H9 (cell line): ENCODE results near the gene TNFRSF11A. TPM values are rescaled to one million over a fixed set of nuclear protein-coding genes. Genes with fewer than 3 reads are reported as not detected.

Experiments
- DNase-seq: peaks from one replicate; pipeline ENCODE4 v3.0.0-alpha.2; 2017
- H2AFZ ChIP-seq: one replicate; pipeline ENCODE4 v1.6.1; 2013; ENCODE audit warnings: mild to moderate bottlenecking, low read length, control low read depth, moderate library complexity
- H2AK5ac ChIP-seq: 2 replicates; pipeline ENCODE4 v1.6.1; 2013; ENCODE audit warnings: low read length, control low read depth, mixed read lengths; ENCODE audit not compliant: insufficient read length
- H2BK120ac ChIP-seq: one replicate; pipeline ENCODE4 v1.6.1; 2013; ENCODE audit warnings: low read depth, mild to moderate bottlenecking, low read length, control low read depth, inconsistent platforms; ENCODE audit not compliant: poor library complexity, severe bottlenecking
- H2BK12ac ChIP-seq: 2 replicates; pipeline ENCODE4 v1.6.1; 2013; ENCODE audit warnings: low read length, control low read depth, mixed read lengths, low read depth; ENCODE audit not compliant: insufficient read length
- H2BK15ac ChIP-seq: 2 replicates; pipeline ENCODE4 v1.6.1; 2013; ENCODE audit warnings: low read depth, low read length, control low read depth
- H2BK20ac ChIP-seq: one replicate; pipeline ENCODE4 v1.6.1; 2013; ENCODE audit warnings: low read depth, mild to moderate bottlenecking, low read length, control low read depth, inconsistent platforms; ENCODE audit not compliant: poor library complexity, severe bottlenecking
- H2BK5ac ChIP-seq: 2 replicates; pipeline ENCODE4 v1.6.1; 2013; ENCODE audit warnings: low read length, control low read depth, mixed read lengths; ENCODE audit not compliant: insufficient read length
- H3K14ac ChIP-seq: 2 replicates; pipeline ENCODE4 v1.6.1; 2013; ENCODE audit warnings: low read length, control low read depth; ENCODE audit not compliant: insufficient read depth
- H3K18ac ChIP-seq: 2 replicates; pipeline ENCODE4 v1.6.1; 2013; ENCODE audit warnings: low read depth, mild to moderate bottlenecking, mixed read lengths, low read length, control low read depth; ENCODE audit not compliant: insufficient read length
- H3K23ac ChIP-seq: 2 replicates; pipeline ENCODE4 v1.6.1; 2013; ENCODE audit warnings: low read length, control low read depth, mixed read lengths, low read depth; ENCODE audit not compliant: insufficient read length
- H3K23me2 ChIP-seq: 2 replicates; pipeline ENCODE4 v1.6.1; 2013; ENCODE audit warnings: low read depth, mild to moderate bottlenecking, mixed read lengths, low read length, control low read depth; ENCODE audit not compliant: insufficient read length, poor library complexity, severe bottlenecking
- H3K27ac ChIP-seq: 2 replicates; pipeline ENCODE4 v1.5.1; 2013; ENCODE audit warnings: low read length, control low read depth, mixed read lengths, low read depth; ENCODE audit not compliant: insufficient read length
- H3K27me3 ChIP-seq: 2 replicates; pipeline ENCODE4 v1.6.1; 2013; ENCODE audit warnings: low read length, control low read depth, inconsistent platforms; ENCODE audit not compliant: insufficient read depth
- H3K4ac ChIP-seq: 2 replicates; pipeline ENCODE4 v1.6.1; 2013; ENCODE audit warnings: low read depth, mild to moderate bottlenecking, control low read depth, inconsistent platforms, low read length, moderate library complexity
- H3K4me1 ChIP-seq: 2 replicates; pipeline ENCODE4 v1.6.1; 2013; ENCODE audit warnings: low read length, control low read depth, inconsistent platforms; ENCODE audit not compliant: insufficient read depth
- H3K4me2 ChIP-seq: 2 replicates; pipeline ENCODE4 v1.6.1; 2013; ENCODE audit warnings: low read length, control low read depth, mixed read lengths; ENCODE audit not compliant: insufficient read length, insufficient read depth
- H3K56ac ChIP-seq: 2 replicates; pipeline ENCODE4 v1.6.1; 2013; ENCODE audit warnings: low read depth, mild to moderate bottlenecking, mixed read lengths, low read length, control low read depth; ENCODE audit not compliant: insufficient read length
- H3K79me1 ChIP-seq: 2 replicates; pipeline ENCODE4 v1.6.1; 2013; ENCODE audit warnings: low read depth, mild to moderate bottlenecking, moderate library complexity, low read length, control low read depth, inconsistent platforms; ENCODE audit not compliant: insufficient read depth, poor library complexity, severe bottlenecking
- H3K79me2 ChIP-seq: 2 replicates; pipeline ENCODE4 v1.6.1; 2013; ENCODE audit warnings: low read length, control low read depth, inconsistent platforms; ENCODE audit not compliant: insufficient read depth
- H3K9ac ChIP-seq: 2 replicates; pipeline ENCODE4 v1.6.1; 2013; ENCODE audit warnings: low read length, control low read depth, mixed read lengths; ENCODE audit not compliant: insufficient read length; ENCODE audit errors: extremely low read depth
- H3K9me3 ChIP-seq: one replicate; pipeline ENCODE4 v1.6.1; 2013; ENCODE audit warnings: low read depth, low read length, inconsistent platforms; ENCODE audit not compliant: control insufficient read depth
- H3T11ph ChIP-seq: one replicate; pipeline ENCODE4 v1.6.1; 2013; ENCODE audit warnings: mild to moderate bottlenecking, low read length, control low read depth, inconsistent platforms
- H4K20me1 ChIP-seq: one replicate; pipeline ENCODE4 v1.6.1; 2013; ENCODE audit not compliant: control insufficient read depth, insufficient read length, insufficient read depth
- H4K5ac ChIP-seq: 2 replicates; pipeline ENCODE4 v1.6.1; 2013; ENCODE audit warnings: low read depth, mild to moderate bottlenecking, mixed read lengths, low read length, control low read depth; ENCODE audit not compliant: insufficient read length
- H4K8ac ChIP-seq: replicated peaks from 2 replicates; pipeline ENCODE4 v1.6.1; 2013; ENCODE audit warnings: low read length, control low read depth, mixed read lengths, low read depth; ENCODE audit not compliant: insufficient read length
- H4K91ac ChIP-seq: 2 replicates; pipeline ENCODE4 v1.6.1; 2013; ENCODE audit warnings: low read depth, mild to moderate bottlenecking, moderate library complexity, mixed read lengths, low read length, control low read depth; ENCODE audit not compliant: insufficient read length
- H3K27ac Mint-ChIP-seq, 3 experiments: 2 replicates in 2 of 3; 3 replicates in 1 of 3; pipeline ENCODE4 v1.8.0; 2020 to 2021; ENCODE audit warnings: mixed read lengths in 3 of 3, mild to moderate bottlenecking in 1 of 3, moderate library complexity in 1 of 3
- H3K27me3 Mint-ChIP-seq: 2 replicates; pipeline ENCODE4 v1.8.0; 2021; ENCODE audit warnings: low read depth, mild to moderate bottlenecking, moderate library complexity, mixed read lengths
- H3K36me3 Mint-ChIP-seq, 3 experiments: 2 replicates in 2 of 3; 3 replicates in 1 of 3; pipeline ENCODE4 v1.8.0; 2020 to 2021; ENCODE audit warnings: low read depth in 3 of 3, mixed read lengths in 3 of 3; ENCODE audit not compliant: insufficient read depth in 1 of 3
- H3K4me1 Mint-ChIP-seq, 2 experiments: 2 replicates each; pipeline ENCODE4 v1.8.0; 2020; ENCODE audit warnings: mixed read lengths in 2 of 2
- H3K4me3 Mint-ChIP-seq, 2 experiments: 2 replicates in 1 of 2; 3 replicates in 1 of 2; pipeline ENCODE4 v1.8.0; 2020 to 2021; ENCODE audit warnings: mild to moderate bottlenecking in 2 of 2, mixed read lengths in 2 of 2, moderate library complexity in 1 of 2
- H3K9me3 Mint-ChIP-seq, 2 experiments: 2 replicates in 1 of 2; 3 replicates in 1 of 2; pipeline ENCODE4 v1.8.0; 2020; ENCODE audit warnings: mild to moderate bottlenecking in 2 of 2, mixed read lengths in 2 of 2, moderate library complexity in 1 of 2
- CTCF ChIP-seq: fragments of 200-600 bp; sonication (generic); conservative IDR thresholded peaks from 3 replicates; pipeline ENCODE4 v1.8.0; 2021; ENCODE audit warnings: antibody characterized with exemption, mild to moderate bottlenecking
- WGBS: extraction: QIAGEN DNeasy Blood & Tissue Kit; methylation state at CpG from one replicate; pipeline ENCODE4 v1.1.7; 2013; ENCODE audit warnings: missing lambda C conversion rate, low lambda C conversion rate, mixed read lengths; ENCODE audit not compliant: insufficient read length; ENCODE audit errors: extremely low coverage; 5-methylcytosine and 5-hydroxymethylcytosine counted together
- total RNA-seq: library from RNA; stranded (reverse); gene quantifications from 2 replicates; pipeline ENCODE4 v1.2.1, GENCODE V29; 2021

The TNFRSF11A gene
- total RNA-seq, 1 experiment from 2014 or later, result 7.8 TPM

GRCh38 chr18:62394006-62394763, 69.1 kb downstream of the TNFRSF11A start:
- Histone ChIP-seq H3K4me1 (peaks cover 3% of the 10 kb centered on the region; the same call in 1 of the 2 replicates), H3K27ac (no peak overlapping the region), H2BK120ac (no peak overlapping the region), H3T11ph (no peak overlapping the region), H4K91ac (no peak overlapping the region), H3K14ac (no peak overlapping the region), H4K20me1 (no peaks in the 10 kb centered on the region), H3K4ac (no peak overlapping the region), H3K9ac (no peak overlapping the region), H4K8ac (no peak overlapping the region), H3K18ac (no peak overlapping the region), H4K5ac (no peak overlapping the region), H3K56ac (no peak overlapping the region), H3K4me2 (no peak overlapping the region), H3K79me1 (no peaks in the 10 kb centered on the region), H2AK5ac (no peak overlapping the region), H3K9me3 (peaks cover 8% of the 10 kb centered on the region), H3K23ac (no peak overlapping the region), H3K79me2 (no peaks in the 10 kb centered on the region), H3K27me3 (no peaks in the 10 kb centered on the region), H2BK12ac (no peak overlapping the region), H2BK15ac (no peak overlapping the region), H3K23me2 (no peaks in the 10 kb centered on the region), H2BK5ac (no peak overlapping the region), H2AFZ (no peak overlapping the region), H2BK20ac (no peak overlapping the region)
- Mint-ChIP-seq H3K4me1 (peaks cover 22 to 23% of the 10 kb centered on the region in 2 experiments), H3K27me3 (no peaks in the 10 kb centered on the region; the same call in 1 of the 2 replicates), H3K9me3 (peaks cover 10 to 12% of the 10 kb centered on the region in 2 experiments), H3K36me3 (peaks cover 9 to 11% (median 10%) of the 10 kb centered on the region in 3 experiments), H3K27ac (no peak overlapping the region), H3K4me3 (no peak overlapping the region)
- TF ChIP-seq CTCF, result no peak
- no CpG with 5 or more reads among the region's 15 CpGs for WGBS
- no peak for DNase-seq
